Measurements from ENCODE around the gene ACD. TPM values are rescaled to one million over a fixed set of nuclear protein-coding genes. Genes with fewer than 3 reads are reported as not detected.

ACD gene
- total and polyA plus RNA-seq, 9 of the 15 experiments (the other 6 are each of a cell fraction or from before 2014, with no cell fraction given) = 4.2 to 47.4 (median 19.2) TPM

DNA sequence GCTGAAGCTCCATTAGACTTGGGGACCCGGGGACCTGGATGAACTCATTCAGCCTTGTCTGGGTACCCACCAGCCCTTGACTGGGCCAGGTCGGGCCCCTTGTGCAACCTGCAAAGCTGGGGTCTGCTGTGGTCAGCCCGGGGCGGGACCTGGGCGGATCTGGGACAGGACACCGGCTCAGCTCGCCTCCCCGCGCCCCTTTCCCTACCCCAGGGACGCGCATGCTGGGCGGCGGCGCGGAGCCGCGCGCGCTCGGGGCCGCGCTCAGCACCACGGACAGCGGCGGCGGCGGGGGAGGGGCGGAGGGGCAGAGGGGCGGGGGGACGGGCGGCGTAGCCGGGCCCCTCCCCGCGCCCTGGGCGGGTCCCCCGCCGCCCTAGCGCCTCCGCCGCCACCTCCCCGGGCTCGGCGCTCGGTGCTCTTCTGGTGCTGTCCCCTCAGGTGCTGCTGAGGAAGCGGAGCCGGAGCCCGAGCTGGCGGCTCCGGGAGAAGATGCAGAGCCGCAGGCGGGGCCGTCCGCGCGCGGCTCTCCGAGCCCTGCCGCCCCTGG, 7.4 kb downstream of the ACD start (continued):
- TF ChIP-seq RBM17 (IDR thresholded peaks at IDR 0.05; ENCODE audit: borderline replicate concordance, low read depth, low read length) = no peak

DNA sequence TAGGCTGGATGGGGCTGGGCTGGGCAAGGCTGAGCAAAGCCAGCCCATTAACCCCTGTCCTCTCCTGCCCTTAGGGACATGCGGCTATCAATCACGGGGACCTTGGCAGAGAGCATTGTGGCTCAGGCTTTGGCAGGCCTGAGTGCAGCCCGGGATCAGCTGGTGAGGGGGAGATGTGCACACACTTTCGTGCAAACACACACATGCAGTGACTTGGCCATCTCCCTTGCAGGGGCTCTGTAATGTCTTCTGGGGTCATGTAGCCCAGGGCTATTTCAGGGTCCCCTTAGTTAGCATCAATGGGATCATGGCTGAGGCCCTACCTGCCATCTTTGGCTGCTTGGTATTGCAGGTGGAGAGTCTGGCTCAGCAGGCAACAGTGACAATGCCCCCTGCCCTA, 8.2 kb downstream of the ACD start:
- FAIRE-seq (no peak), DNase-seq (ENCODE audit: extremely low read depth in 1 of 4, low spot score in 3 of 4) (no peak), ATAC-seq (no peak)
- TF ChIP-seq, protein P1, sequence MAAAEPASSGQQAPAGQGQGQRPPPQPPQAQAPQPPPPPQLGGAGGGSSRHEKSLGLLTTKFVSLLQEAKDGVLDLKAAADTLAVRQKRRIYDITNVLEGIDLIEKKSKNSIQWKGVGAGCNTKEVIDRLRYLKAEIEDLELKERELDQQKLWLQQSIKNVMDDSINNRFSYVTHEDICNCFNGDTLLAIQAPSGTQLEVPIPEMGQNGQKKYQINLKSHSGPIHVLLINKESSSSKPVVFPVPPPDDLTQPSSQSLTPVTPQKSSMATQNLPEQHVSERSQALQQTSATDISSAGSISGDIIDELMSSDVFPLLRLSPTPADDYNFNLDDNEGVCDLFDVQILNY (CRISPR knock-in tag; IDR thresholded peaks at IDR 0.05) = no peak
- TF ChIP-seq GTF2F1 (IDR thresholded peaks at IDR 0.05; ENCODE audit: low read depth, low read length) = no peak
- no peak for TF ChIP-seq NUFIP1 (IDR thresholded peaks at IDR 0.05; ENCODE audit: partially characterized antibody)
- TF ChIP-seq, protein P2, sequence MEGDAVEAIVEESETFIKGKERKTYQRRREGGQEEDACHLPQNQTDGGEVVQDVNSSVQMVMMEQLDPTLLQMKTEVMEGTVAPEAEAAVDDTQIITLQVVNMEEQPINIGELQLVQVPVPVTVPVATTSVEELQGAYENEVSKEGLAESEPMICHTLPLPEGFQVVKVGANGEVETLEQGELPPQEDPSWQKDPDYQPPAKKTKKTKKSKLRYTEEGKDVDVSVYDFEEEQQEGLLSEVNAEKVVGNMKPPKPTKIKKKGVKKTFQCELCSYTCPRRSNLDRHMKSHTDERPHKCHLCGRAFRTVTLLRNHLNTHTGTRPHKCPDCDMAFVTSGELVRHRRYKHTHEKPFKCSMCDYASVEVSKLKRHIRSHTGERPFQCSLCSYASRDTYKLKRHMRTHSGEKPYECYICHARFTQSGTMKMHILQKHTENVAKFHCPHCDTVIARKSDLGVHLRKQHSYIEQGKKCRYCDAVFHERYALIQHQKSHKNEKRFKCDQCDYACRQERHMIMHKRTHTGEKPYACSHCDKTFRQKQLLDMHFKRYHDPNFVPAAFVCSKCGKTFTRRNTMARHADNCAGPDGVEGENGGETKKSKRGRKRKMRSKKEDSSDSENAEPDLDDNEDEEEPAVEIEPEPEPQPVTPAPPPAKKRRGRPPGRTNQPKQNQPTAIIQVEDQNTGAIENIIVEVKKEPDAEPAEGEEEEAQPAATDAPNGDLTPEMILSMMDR (IDR thresholded peaks at IDR 0.05 in 2 of 3, conservative IDR thresholded peaks at IDR 0.05 in 1 of 3; ENCODE audit: insufficient read depth in 2 of 3, low read depth in 1 of 3, low read length in 3 of 3) = no peak
- TF ChIP-seq ZNF316 (IDR thresholded peaks at IDR 0.05) = no peak
- TF ChIP-seq, protein P3, sequence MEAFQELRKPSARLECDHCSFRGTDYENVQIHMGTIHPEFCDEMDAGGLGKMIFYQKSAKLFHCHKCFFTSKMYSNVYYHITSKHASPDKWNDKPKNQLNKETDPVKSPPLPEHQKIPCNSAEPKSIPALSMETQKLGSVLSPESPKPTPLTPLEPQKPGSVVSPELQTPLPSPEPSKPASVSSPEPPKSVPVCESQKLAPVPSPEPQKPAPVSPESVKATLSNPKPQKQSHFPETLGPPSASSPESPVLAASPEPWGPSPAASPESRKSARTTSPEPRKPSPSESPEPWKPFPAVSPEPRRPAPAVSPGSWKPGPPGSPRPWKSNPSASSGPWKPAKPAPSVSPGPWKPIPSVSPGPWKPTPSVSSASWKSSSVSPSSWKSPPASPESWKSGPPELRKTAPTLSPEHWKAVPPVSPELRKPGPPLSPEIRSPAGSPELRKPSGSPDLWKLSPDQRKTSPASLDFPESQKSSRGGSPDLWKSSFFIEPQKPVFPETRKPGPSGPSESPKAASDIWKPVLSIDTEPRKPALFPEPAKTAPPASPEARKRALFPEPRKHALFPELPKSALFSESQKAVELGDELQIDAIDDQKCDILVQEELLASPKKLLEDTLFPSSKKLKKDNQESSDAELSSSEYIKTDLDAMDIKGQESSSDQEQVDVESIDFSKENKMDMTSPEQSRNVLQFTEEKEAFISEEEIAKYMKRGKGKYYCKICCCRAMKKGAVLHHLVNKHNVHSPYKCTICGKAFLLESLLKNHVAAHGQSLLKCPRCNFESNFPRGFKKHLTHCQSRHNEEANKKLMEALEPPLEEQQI (IDR thresholded peaks at IDR 0.05) = no peak
- TF ChIP-seq CREB1 (IDR thresholded peaks at IDR 0.05) = no peak
- TF ChIP-seq CREB1 (CRISPR knock-in tag; IDR thresholded peaks at IDR 0.05) = 0 out of 2 replicates have a peak, but pooled peaks have one; percentile 3
- TF ChIP-seq ZFP1 (CRISPR knock-in tag; IDR thresholded peaks at IDR 0.05) = no peak
- TF ChIP-seq, protein P4, sequence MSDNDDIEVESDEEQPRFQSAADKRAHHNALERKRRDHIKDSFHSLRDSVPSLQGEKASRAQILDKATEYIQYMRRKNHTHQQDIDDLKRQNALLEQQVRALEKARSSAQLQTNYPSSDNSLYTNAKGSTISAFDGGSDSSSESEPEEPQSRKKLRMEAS (CRISPR knock-in tag; IDR thresholded peaks at IDR 0.05) = 0 out of 2 replicates have a peak, but pooled peaks have one; percentile 14
- TF ChIP-seq, protein P5, sequence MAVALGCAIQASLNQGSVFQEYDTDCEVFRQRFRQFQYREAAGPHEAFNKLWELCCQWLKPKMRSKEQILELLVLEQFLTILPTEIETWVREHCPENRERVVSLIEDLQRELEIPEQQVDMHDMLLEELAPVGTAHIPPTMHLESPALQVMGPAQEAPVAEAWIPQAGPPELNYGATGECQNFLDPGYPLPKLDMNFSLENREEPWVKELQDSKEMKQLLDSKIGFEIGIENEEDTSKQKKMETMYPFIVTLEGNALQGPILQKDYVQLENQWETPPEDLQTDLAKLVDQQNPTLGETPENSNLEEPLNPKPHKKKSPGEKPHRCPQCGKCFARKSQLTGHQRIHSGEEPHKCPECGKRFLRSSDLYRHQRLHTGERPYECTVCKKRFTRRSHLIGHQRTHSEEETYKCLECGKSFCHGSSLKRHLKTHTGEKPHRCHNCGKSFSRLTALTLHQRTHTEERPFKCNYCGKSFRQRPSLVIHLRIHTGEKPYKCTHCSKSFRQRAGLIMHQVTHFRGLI (CRISPR knock-in tag; IDR thresholded peaks at IDR 0.05) = no peak
- no peak for TF ChIP-seq ZNF583 (CRISPR knock-in tag; IDR thresholded peaks at IDR 0.05)
- no peak for TF ChIP-seq KDM1A (IDR thresholded peaks at IDR 0.05)
- Histone ChIP-seq H4K20me1 (replicated peaks; ENCODE audit: control insufficient read depth, insufficient read depth, low read length) (peaks cover 13% of the 10 kb centered on the region; the same call in 1 of the 2 replicates), H3K4me3 (no peak overlapping the region), H3K4me2 (ENCODE audit: insufficient read depth, low read length) (no peak overlapping the region), H3K27me3 (ENCODE audit: control insufficient read depth in 2 of 2, insufficient read depth in 2 of 2, low read length in 2 of 2) (peaks cover 8 to 66% of the 10 kb centered on the region in 2 experiments; a peak in 4 of 5 replicates), H3K9me3 (replicated peaks; ENCODE audit: control insufficient read depth, insufficient read depth, low read depth, low read length) (no peaks in the 10 kb centered on the region), H3K79me2 (ENCODE audit: control insufficient read depth, insufficient read depth, low read length) (no peaks in the 10 kb centered on the region), H3K4me1 (replicated peaks in 1 of 2; ENCODE audit: control insufficient read depth in 2 of 2, insufficient read depth in 2 of 2, low read length in 2 of 2) (peaks cover 0 to 62% of the 10 kb centered on the region in 2 experiments; a peak in 4 of 5 replicates), H3K9ac (ENCODE audit: insufficient read depth in 1 of 2, low read depth in 2 of 2, low read length in 2 of 2) (no peak overlapping the region), H3K36me3 (ENCODE audit: control insufficient read depth, insufficient read depth, low read length) (no peaks in the 10 kb centered on the region), H3K9me1 (ENCODE audit: control insufficient read depth, insufficient read depth, low read length) (no peaks in the 10 kb centered on the region), H3K27ac (ENCODE audit: extremely low read depth, low read depth, low read length) (no peak overlapping the region), H2AFZ (ENCODE audit: low read depth, low read length) (no peak overlapping the region)
- BruUV-seq (replicated peaks) = no TSS peak
- in situ Hi-C loops (cut with MboI) = no loop called here
- WGBS (ENCODE audit: insufficient coverage, low coverage, missing lambda C conversion rate) = 0% methylated on average over 4 of the region's 4 CpGs
- ChIA-PET POLR2A (interaction anchor here (0.5 kb wide), 1 partner anchor 9 kb away, joined by 3 read pairs; the partner anchor contains the start of gene PARD6A), CTCF (ENCODE audit: low intra/inter-chr PET ratio) (no interaction called here)
- intact Hi-C loops (cut with micrococcal nuclease) = no loop called here

All from K562 (cell line).